Tongue (tissue), 2 donors: ENCODE data around the gene ADGRG2. TPM values are rescaled to one million over a fixed set of nuclear protein-coding genes. Genes with fewer than 3 reads are reported as not detected.

Source experiments
- DNase-seq: peaks from one replicate; pipeline ENCODE4 v3.0.0-alpha.2; 2015
- total RNA-seq: library from RNA; depleted of rRNA; stranded (reverse); fragments of >200 nt; gene quantifications from one replicate; pipeline ENCODE4 v1.2.3, GENCODE V29; 2014

Gene ADGRG2
- total RNA-seq: 4.3 TPM

- DNase-seq: peak; percentile 55
Observed at GRCh38 chrX:19121898-19122640, at the start of gene ADGRG2. TSS of gene ADGRG2 (minus strand) at chrX:19122468. CDS start at chrX:19068834, 53,634 bp downstream.

- DNase-seq: no peak
Observed at GRCh38 chrX:19168609-19169008, 46.3 kb upstream of the ADGRG2 start.

- no peak for DNase-seq
Observed at GRCh38 chrX:19162851-19163250, 40.6 kb upstream of the ADGRG2 start.

GRCh38 chrX:19156186-19156585 is 33.9 kb upstream of the ADGRG2 start:
- DNase-seq: no peak

- no peak for DNase-seq
Observed at GRCh38 chrX:19152762-19153161, 30.5 kb upstream of the ADGRG2 start.

GRCh38 chrX:19137067-19137466 is 14.8 kb upstream of the ADGRG2 start:
- no peak for DNase-seq

GRCh38 chrX:19133784-19134183 is 11.5 kb upstream of the ADGRG2 start:
- DNase-seq: no peak

- peak; percentile 66 for DNase-seq
Observed at GRCh38 chrX:19133231-19133630, 11.0 kb upstream of the ADGRG2 start.

- DNase-seq: no peak
Observed at GRCh38 chrX:19130628-19131027, 8.4 kb upstream of the ADGRG2 start.

- no peak for DNase-seq
Observed at GRCh38 chrX:19129694-19130093, 7.4 kb upstream of the ADGRG2 start.

GRCh38 chrX:19127649-19128168 is 5.4 kb upstream of the ADGRG2 start:
- peak; percentile 62 for DNase-seq

- DNase-seq: peak; percentile 3
Observed at GRCh38 chrX:19122641-19123009, 357 bp upstream of the ADGRG2 start.

- DNase-seq: no peak
Observed at GRCh38 chrX:19121466-19121865, 802 bp downstream of the ADGRG2 start.

- DNase-seq: no peak
Observed at GRCh38 chrX:19110642-19111041, 11.6 kb downstream of the ADGRG2 start.

- DNase-seq: no peak
Observed at GRCh38 chrX:19107035-19107434, 15.2 kb downstream of the ADGRG2 start.

GRCh38 chrX:19100586-19100985 is 21.7 kb downstream of the ADGRG2 start:
- no peak for DNase-seq

- DNase-seq: no peak
Observed at GRCh38 chrX:19097553-19098283, 24.6 kb downstream of the ADGRG2 start.

- no peak for DNase-seq
Observed at GRCh38 chrX:19096586-19096985, 25.7 kb downstream of the ADGRG2 start.

- no peak for DNase-seq
Observed at GRCh38 chrX:19094654-19095053, 27.6 kb downstream of the ADGRG2 start.

GRCh38 chrX:19091596-19091995 is 30.7 kb downstream of the ADGRG2 start:
- no peak for DNase-seq

- no peak for DNase-seq
Observed at GRCh38 chrX:19089555-19090040, 32.7 kb downstream of the ADGRG2 start.

- DNase-seq: no peak
Observed at GRCh38 chrX:19086102-19086772, 36.0 kb downstream of the ADGRG2 start.

- no peak for DNase-seq
Observed at GRCh38 chrX:19085666-19086065, 36.6 kb downstream of the ADGRG2 start.
